Thoracic aorta (tissue), 2 donors: ENCODE measurements around the gene KLHL30. TPM values are rescaled to one million over a fixed set of nuclear protein-coding genes. Genes with fewer than 3 reads are reported as not detected.

Experiments used
- ATAC-seq: fragments of 150-250 bp; one replicate; pipeline ENCODE4 v1.8.0; 2017; ENCODE audit warnings: low read depth; ENCODE audit not compliant: insufficient number of reproducible peaks, low FRiP score
- DNase-seq: peaks from one replicate; pipeline ENCODE4 v3.0.0-alpha.2; 2020; ENCODE audit warnings: low spot score
- H3K27ac ChIP-seq, 2 donors: fragments of 200-600 bp; sonication (generic); 1 replicate in 1 of 2; 2 replicates in 1 of 2; pipeline ENCODE4 v1.5.1; 2016; ENCODE audit warnings: mild to moderate bottlenecking in 2 of 2, moderate library complexity in 2 of 2
- H3K27me3 ChIP-seq: fragments of 200-600 bp; sonication (generic); replicated peaks from 2 replicates; pipeline ENCODE4 v1.6.0; 2016; ENCODE audit warnings: mild to moderate bottlenecking; ENCODE audit not compliant: insufficient read depth
- H3K36me3 ChIP-seq: fragments of 200-600 bp; sonication (generic); one replicate; pipeline ENCODE4 v1.5.1; 2016
- H3K4me1 ChIP-seq, 2 donors: fragments of 200-600 bp; sonication (generic); 1 replicate in 1 of 2; 2 replicates in 1 of 2; pipeline versions ENCODE4 v1.5.1 to v1.6.0; 2016; ENCODE audit warnings: low read depth in 2 of 2, mild to moderate bottlenecking in 1 of 2; ENCODE audit not compliant: control insufficient read depth in 1 of 2
- H3K4me3 ChIP-seq: fragments of 200-600 bp; sonication (generic); 2 replicates; pipeline ENCODE4 v1.5.1; 2016; ENCODE audit warnings: mild to moderate bottlenecking
- H3K9me3 ChIP-seq: fragments of 200-600 bp; sonication (generic); 2 replicates; pipeline ENCODE4 v1.5.1; 2016
- total RNA-seq, 2 donors: library from RNA; depleted of rRNA; stranded (reverse); fragments of >200 nt; gene quantifications; one replicate each; pipeline versions ENCODE4 v1.1.0 to v1.2.3, GENCODE V29; 2016
- TF ChIP-seq, protein P1 (sequence below): fragments of 200-600 bp; sonication (generic); IDR thresholded peaks from one replicate; pipeline ENCODE4 v1.5.1; 2019; ENCODE audit warnings: antibody characterized with exemption

The KLHL30 gene
- total RNA-seq, 2 donors from 2014 or later, result 18.3 to 33.4 TPM

- no peak overlapping the region for H3K4me3 ChIP-seq
- no peaks in the 10 kb centered on the region for H3K27me3 ChIP-seq
- H3K9me3 ChIP-seq, result no peaks in the 10 kb centered on the region
- TF ChIP-seq, protein P1, sequence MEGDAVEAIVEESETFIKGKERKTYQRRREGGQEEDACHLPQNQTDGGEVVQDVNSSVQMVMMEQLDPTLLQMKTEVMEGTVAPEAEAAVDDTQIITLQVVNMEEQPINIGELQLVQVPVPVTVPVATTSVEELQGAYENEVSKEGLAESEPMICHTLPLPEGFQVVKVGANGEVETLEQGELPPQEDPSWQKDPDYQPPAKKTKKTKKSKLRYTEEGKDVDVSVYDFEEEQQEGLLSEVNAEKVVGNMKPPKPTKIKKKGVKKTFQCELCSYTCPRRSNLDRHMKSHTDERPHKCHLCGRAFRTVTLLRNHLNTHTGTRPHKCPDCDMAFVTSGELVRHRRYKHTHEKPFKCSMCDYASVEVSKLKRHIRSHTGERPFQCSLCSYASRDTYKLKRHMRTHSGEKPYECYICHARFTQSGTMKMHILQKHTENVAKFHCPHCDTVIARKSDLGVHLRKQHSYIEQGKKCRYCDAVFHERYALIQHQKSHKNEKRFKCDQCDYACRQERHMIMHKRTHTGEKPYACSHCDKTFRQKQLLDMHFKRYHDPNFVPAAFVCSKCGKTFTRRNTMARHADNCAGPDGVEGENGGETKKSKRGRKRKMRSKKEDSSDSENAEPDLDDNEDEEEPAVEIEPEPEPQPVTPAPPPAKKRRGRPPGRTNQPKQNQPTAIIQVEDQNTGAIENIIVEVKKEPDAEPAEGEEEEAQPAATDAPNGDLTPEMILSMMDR, result no peak
- no peak for ATAC-seq
- H3K27ac ChIP-seq, result no peak overlapping the region
- no peaks in the 10 kb centered on the region for H3K36me3 ChIP-seq
- no peak for DNase-seq
- H3K4me1 ChIP-seq, result no peaks in the 10 kb centered on the region
Measured at GRCh38 chr2:238093181-238094140, 45.0 kb upstream of the KLHL30 start.

DNA sequence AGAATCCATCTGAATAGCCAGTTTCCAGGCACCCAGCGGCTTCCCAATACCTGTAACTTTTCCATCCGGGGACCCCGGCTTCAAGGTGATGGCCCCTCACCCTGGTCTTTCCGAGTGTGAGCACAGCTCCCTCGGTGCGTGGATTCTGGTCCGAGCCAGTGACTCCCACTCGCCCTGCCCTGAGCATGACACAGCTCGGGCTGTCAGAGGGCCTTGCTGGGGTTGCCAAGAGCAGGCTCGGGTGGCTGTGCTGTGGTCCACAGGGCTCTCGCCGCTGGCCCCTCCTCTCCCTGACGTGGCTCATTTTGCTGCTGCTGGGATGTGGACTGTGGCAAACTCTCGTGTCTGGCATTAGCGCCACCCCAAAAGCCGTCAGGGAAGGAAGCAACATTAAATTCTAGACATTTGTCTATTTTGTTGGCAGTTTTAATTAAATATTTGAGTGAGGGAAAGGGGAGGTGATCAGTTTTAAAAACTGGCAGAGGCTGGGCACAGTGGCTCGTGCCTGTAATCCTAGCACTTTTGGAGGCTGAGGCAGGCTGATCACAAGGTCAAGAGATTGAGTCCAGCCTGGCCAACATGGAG lies 43.9 kb upstream of the KLHL30 start:
- ATAC-seq (no peak), DNase-seq (no peak)
- no peak overlapping the region for H3K27ac ChIP-seq
- no peak overlapping the region for H3K4me3 ChIP-seq
- no peaks in the 10 kb centered on the region for H3K9me3 ChIP-seq
- H3K27me3 ChIP-seq, result no peaks in the 10 kb centered on the region
- no peaks in the 10 kb centered on the region for H3K36me3 ChIP-seq
- TF ChIP-seq, protein P1, result no peak
- H3K4me1 ChIP-seq, result no peaks in the 10 kb centered on the region

GRCh38 chr2:238095143-238095542 lies 43.3 kb upstream of the KLHL30 start:
- DNase-seq (no peak), ATAC-seq (no peak)
- Histone ChIP-seq H3K27me3 (no peaks in the 10 kb centered on the region), H3K36me3 (no peaks in the 10 kb centered on the region), H3K4me1 (no peaks in the 10 kb centered on the region), H3K9me3 (no peaks in the 10 kb centered on the region), H3K27ac (no peak overlapping the region), H3K4me3 (no peak overlapping the region)
- TF ChIP-seq, protein P1, result no peak

DNA sequence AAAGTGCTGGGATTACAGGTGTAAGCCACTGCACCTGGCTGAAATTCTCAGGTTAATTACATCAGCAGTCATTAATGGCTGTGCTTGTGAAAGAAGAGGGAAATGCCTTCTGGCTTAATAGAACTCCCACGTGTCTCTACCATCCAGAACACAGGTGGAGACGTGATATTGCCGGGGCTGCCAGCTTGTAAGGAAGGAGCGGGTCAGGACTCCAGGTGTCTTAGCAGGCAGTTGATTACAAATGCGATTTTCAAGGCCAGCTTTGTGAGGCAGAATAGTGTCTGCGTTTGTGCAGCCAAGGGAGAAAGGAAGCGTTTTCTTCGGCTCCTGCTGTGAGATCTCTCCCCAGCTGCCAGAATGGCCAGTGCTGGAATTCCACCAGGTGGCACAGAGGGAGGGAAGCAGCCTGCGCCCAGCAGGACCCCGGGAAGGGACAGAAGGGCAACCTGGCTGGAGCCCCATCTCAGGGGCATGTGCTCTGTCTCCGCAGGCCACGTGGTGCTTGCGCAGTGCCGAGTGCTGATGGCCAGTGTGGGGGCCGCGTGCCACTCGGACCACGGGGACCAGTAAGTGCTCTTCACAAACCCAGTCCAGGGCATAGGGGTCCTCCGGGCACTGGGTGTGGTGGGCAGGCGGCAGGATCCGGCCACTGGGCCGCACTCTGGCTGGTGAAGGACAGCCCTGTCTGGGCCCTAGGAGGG lies 42.0 kb upstream of the KLHL30 start:
- H3K9me3 ChIP-seq, result no peaks in the 10 kb centered on the region
- no peak for ATAC-seq
- no peak overlapping the region for H3K27ac ChIP-seq
- DNase-seq, result no peak
- H3K36me3 ChIP-seq, result no peaks in the 10 kb centered on the region
- no peaks in the 10 kb centered on the region for H3K27me3 ChIP-seq
- TF ChIP-seq, protein P1, result no peak
- no peak overlapping the region for H3K4me3 ChIP-seq
- no peaks in the 10 kb centered on the region for H3K4me1 ChIP-seq
